HTERT RPE-1 (cell line): ENCODE data around the gene JSRP1.

Experiments
- in situ Hi-C: fragments of 300-500 bp; cut with MboI; formaldehyde crosslinking; loops from 4 replicates; pipeline ENCODE4 v1.14.3; 2020; ENCODE audit warnings: low sequenced_read_pairs

The JSRP1 gene

GRCh38 chr19:2233601-2234280, 22.5 kb downstream of the JSRP1 start:
- in situ Hi-C loops = no loop called here

DNA sequence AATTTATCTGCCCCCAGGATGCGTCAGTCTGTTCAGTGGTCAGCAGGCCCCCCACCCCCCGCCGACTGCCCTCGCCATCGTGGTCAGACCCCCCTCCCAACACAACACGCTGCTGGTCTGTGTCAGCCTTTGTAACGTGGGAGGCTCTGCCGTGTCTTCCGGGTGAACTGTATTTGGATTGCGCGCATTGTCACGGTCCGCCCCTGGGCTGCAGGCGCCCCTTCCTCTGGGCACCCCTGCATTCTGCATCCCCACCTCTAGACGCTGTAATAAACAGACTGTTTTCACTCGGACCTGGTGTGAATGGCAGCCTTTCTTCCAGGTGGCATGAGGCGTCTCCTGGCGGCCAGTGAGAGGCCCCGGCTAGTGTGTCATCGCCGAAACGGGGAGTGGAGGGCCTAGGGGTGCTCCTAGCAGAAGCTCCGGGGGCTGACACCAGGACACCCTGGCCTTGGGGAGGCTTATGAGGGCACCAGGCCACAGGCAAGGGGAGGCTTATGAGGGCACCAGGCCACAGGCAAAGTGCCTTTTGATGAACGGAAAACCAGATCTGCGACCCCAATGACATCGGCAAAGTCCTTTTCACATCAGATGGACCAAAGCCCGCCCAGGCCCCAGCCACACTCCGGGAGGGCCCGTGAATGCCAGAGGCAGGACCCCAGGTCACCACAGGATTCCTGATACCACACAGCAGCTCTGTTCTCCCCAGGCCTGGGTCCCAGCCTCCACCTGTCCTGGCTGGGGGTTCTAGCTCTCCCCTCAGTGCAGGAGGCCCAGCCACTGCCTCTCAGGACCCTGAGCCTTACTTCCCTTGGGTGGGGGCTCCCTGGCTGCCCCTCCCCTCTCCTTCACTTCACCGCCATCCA, 23.7 kb downstream of the JSRP1 start:
- in situ Hi-C loops = no loop called here

DNA sequence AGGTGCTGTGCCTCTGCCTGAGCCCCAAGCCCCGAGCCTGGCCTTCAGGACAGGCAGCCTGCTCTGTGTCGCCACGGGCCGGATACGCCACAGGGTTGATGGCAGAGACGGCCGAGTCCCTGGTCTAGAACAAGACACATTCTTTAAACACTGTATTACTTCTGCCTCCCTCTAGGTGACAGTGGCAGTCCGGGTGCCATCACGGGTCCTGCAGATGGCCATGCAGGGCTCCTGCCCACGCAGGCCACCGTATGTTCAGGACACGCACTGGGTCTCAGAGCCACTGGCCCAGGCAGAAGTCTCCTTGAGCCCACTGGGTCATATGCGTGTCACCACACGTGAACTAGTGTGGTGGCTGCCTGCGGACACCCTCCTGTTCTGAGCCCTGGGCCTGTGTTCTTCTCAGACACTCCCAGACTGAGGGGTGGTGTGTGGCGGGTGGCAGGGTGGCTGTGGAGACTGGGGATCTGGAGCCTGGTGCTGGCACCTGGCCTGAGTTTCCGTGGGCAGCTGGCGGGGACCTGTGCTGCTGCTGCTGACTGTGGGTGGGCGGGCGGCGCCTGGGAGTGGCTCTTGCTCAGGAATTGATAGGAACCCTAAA, 24.5 kb downstream of the JSRP1 start:
- in situ Hi-C loops = no loop called here

- in situ Hi-C loops = no loop called here
These were observed 25.2 kb downstream of the JSRP1 start for GRCh38 chr19:2230807-2231533.

DNA sequence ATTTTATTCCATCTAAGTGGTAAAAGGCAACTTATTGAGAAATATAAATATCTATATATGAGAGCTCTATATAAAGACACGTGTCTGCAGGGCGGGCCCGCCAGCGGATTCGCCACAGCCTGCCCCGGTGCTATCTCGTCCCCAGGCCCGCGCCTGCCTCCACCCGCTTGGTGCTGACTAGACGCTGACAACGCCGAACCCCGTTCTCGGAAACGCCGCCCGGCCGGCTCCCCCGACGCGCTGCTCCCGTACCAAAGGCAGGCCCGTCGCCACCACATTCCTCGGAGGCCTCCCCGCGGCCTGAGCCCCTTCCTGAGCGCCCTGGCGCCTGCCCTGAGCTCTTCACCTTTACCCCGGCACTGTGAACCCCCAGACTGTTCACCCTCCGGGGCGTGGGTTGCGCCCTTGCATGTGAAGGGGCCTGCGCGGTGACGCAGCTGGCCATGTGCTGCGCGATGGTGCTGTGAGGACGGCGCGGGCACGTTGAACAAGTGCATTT, 26.1 kb downstream of the JSRP1 start:
- in situ Hi-C loops = no loop called here

DNA sequence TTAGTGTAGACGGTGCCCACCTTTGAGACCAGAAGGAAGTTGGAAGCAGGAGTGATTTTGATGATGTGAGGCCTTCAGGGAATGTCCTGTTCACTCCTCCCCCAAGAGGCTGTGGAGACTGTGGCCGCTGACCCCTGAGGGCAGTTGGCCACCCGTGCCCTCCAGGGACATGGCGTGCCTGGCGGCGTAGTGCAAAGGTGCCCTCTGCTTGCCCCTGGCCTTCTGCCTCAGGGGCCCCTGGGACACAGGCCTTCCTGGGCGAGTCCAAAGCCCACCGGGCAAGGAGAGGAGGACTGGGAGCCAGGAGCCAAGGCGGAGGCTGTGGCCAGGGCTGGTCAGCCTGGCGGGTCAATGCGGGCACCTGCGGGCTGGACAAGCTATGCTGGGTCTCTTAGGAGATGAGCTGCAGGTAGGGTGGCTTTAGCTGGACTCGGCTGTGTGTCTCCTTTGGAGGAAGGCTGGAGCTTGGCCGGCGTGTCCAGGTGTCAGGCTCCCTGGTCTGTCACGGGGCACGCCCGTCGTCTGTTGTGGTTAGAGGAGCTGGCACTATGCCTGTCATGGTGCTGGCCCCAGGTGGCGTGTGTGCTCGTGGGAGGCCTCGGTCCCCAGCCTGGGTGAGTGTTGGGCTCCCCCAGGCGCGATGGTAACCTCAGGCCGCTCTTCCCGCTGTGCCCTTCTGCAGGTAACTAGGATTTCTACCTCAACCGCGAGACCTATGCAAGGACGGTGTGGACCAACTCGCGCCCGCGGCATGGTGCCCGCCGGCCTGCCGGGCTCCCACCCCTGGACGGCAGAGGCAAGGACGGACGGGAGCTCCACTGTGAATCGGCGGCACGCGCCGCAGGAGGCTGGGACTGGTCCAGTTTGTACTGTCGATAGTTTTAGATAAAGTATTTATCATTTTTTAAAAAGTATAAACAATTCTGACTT, 26.8 kb downstream of the JSRP1 start:
- in situ Hi-C loops = no loop called here

GRCh38 chr19:2228157-2229030, 27.8 kb downstream of the JSRP1 start:
- in situ Hi-C loops = no loop called here

- in situ Hi-C loops = no loop called here
These were observed 28.6 kb downstream of the JSRP1 start for GRCh38 chr19:2227415-2228156.

- in situ Hi-C loops = no loop called here
These were observed 29.3 kb downstream of the JSRP1 start for GRCh38 chr19:2226840-2227360.

GRCh38 chr19:2226051-2226839, 30.0 kb downstream of the JSRP1 start:
- in situ Hi-C loops = no loop called here

- in situ Hi-C loops = no loop called here
These were observed 30.7 kb downstream of the JSRP1 start for GRCh38 chr19:2225415-2226050.

GRCh38 chr19:2224754-2225349, 31.4 kb downstream of the JSRP1 start:
- in situ Hi-C loops = no loop called here

DNA sequence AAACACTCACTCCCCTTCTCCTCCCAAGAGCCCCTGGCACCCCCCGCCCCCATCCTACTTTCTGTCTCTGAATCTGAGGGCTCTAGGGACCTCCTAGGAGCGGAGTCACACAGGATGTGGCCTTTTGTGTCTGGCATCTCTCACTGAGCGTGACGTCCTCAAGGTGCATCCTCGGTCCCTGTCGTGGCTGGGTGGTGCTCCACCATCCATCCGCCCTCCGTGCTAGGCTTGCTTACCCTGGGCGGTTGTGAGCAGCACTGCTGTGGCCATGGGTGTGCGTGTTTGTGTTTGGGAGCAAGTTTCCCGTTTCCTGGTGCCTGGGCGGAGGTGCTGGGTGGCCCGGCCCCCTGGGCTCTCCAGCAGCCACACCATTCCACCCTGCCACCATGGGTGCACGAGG, 32.3 kb downstream of the JSRP1 start:
- in situ Hi-C loops = no loop called here

- in situ Hi-C loops = no loop called here
These were observed 32.8 kb downstream of the JSRP1 start for GRCh38 chr19:2223391-2223790.

DNA sequence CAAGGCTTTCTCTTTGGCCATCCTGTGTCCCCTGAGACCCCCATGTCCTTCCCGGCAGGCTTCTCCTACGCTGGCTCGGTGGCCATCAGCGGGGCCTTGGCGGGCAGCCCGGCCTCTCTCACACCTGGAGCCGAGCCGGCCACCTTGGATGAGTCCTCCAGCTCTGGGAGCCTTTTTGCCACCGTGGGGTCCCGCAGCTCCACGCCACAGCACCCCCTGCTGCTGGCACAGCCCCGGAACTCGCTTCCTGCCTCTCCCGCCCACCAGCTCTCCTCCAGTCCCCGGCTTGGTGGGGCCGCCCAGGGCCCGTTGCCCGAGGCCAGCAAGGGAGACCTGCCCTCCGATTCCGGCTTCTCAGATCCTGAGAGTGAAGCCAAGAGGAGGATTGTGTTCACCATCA, 34.3 kb downstream of the JSRP1 start:
- in situ Hi-C loops = no loop called here

- in situ Hi-C loops = no loop called here
These were observed 34.9 kb downstream of the JSRP1 start for GRCh38 chr19:2221250-2221831.
